HEK293 (cell line): ENCODE results near the gene ZSCAN16.

Experiments
- CTCF ChIA-PET: fragments of 350-600 bp; formaldehyde crosslinking; extraction: SDS; loops from one replicate; lab custom pipeline; 2021; ENCODE audit warnings: antibody characterized with exemption; lab: Yijun Ruan, JAX
- POLR2A ChIA-PET: fragments of 300-600 bp; formaldehyde crosslinking; extraction: SDS; loops from one replicate; lab custom pipeline; 2020; ENCODE audit warnings: antibody characterized with exemption, inconsistent platforms; lab: Yijun Ruan, JAX
- H3K27ac ChIP-seq: fragments of 200-500 bp; sonication (Bioruptor generic); 2 replicates; pipeline ENCODE4 v1.5.1; 2014; ENCODE audit warnings: low read depth, low read length, control low read depth, inconsistent platforms; ENCODE audit errors: extremely low read depth
- H3K36me3 ChIP-seq, 2 experiments: fragments of 200-500 bp in 1 of 2; sonication (Bioruptor generic) in 1 of 2; 1 replicate in 1 of 2; 2 replicates in 1 of 2; pipeline ENCODE4 v1.5.1; 2014 to 2017; ENCODE audit warnings: inconsistent platforms in 2 of 2, low read length in 2 of 2; ENCODE audit not compliant: control insufficient read depth in 2 of 2, insufficient read depth in 1 of 2
- H3K4me1 ChIP-seq: fragments of 200-500 bp; sonication (Bioruptor generic); 2 replicates; pipeline ENCODE4 v1.5.1; 2014; ENCODE audit warnings: mild to moderate bottlenecking, low read length, inconsistent platforms; ENCODE audit not compliant: control insufficient read depth, insufficient read depth
- H3K4me3 ChIP-seq: 2 replicates; pipeline ENCODE4 v1.5.1; 2011; ENCODE audit warnings: low read depth, mild to moderate bottlenecking, control low read depth, low read length, moderate library complexity
- H3K9me3 ChIP-seq: fragments of 200-500 bp; sonication (Bioruptor generic); 2 replicates; pipeline ENCODE4 v1.5.1; 2014; ENCODE audit warnings: low read depth, low read length, inconsistent platforms; ENCODE audit not compliant: control insufficient read depth, insufficient read depth
- ATF2 ChIP-seq: fragments of 450-650 bp; formaldehyde crosslinking; IDR thresholded peaks from 2 replicates; pipeline ENCODE4 v1.5.1; 2016; ENCODE audit warnings: missing biosample characterization, missing genetic modification characterization, low read depth
- GLI4 ChIP-seq: fragments of 450-650 bp; formaldehyde crosslinking; IDR thresholded peaks from 2 replicates; pipeline ENCODE4 v1.5.1; 2016; ENCODE audit warnings: missing biosample characterization, missing genetic modification characterization
- HOXA7 ChIP-seq: sonication (generic); formaldehyde crosslinking; IDR thresholded peaks from 2 replicates; pipeline ENCODE4 v1.8.1; 2022; ENCODE audit warnings: missing genetic modification reagents, borderline replicate concordance
- OSR2 ChIP-seq: fragments of 450-650 bp; formaldehyde crosslinking; IDR thresholded peaks from 2 replicates; pipeline ENCODE4 v1.5.1; 2016; ENCODE audit warnings: missing biosample characterization, missing genetic modification characterization
- PRDM1 ChIP-seq: fragments of 450-650 bp; formaldehyde crosslinking; IDR thresholded peaks from 2 replicates; pipeline ENCODE4; 2016; ENCODE audit warnings: missing biosample characterization, missing genetic modification characterization
- RBAK ChIP-seq: fragments of 450-650 bp; formaldehyde crosslinking; IDR thresholded peaks from 2 replicates; pipeline ENCODE4 v1.5.1; 2016; ENCODE audit warnings: missing biosample characterization, missing genetic modification characterization
- SALL2 ChIP-seq: fragments of 450-650 bp; formaldehyde crosslinking; IDR thresholded peaks from 2 replicates; pipeline ENCODE4 v1.5.0; 2017; ENCODE audit warnings: missing biosample characterization, mild to moderate bottlenecking, missing genetic modification characterization, borderline replicate concordance
- ZBTB1 ChIP-seq: fragments of 450-650 bp; formaldehyde crosslinking; IDR thresholded peaks from 2 replicates; pipeline ENCODE4 v1.5.1; 2016; ENCODE audit warnings: missing biosample characterization, missing genetic modification characterization
- ZFHX2 ChIP-seq: fragments of 450-650 bp; formaldehyde crosslinking; conservative IDR thresholded peaks from 2 replicates; pipeline ENCODE4 v1.5.1; 2016; ENCODE audit warnings: missing biosample characterization, missing genetic modification characterization
- ZNF112 ChIP-seq: fragments of 450-650 bp; formaldehyde crosslinking; IDR thresholded peaks from 2 replicates; pipeline ENCODE4 v1.5.0; 2017; ENCODE audit warnings: missing biosample characterization, missing genetic modification characterization
- ZNF133 ChIP-seq: fragments of 450-650 bp; formaldehyde crosslinking; IDR thresholded peaks from 2 replicates; pipeline ENCODE4 v1.5.1; 2016; ENCODE audit warnings: missing biosample characterization, missing genetic modification characterization
- ZNF19 ChIP-seq: fragments of 450-650 bp; formaldehyde crosslinking; IDR thresholded peaks from 2 replicates; pipeline ENCODE4; 2016; ENCODE audit warnings: missing biosample characterization, missing genetic modification characterization, low read depth
- ZNF221 ChIP-seq: fragments of 450-650 bp; formaldehyde crosslinking; IDR thresholded peaks from 2 replicates; pipeline ENCODE4 v1.5.1; 2017; ENCODE audit warnings: missing biosample characterization, missing genetic modification characterization, borderline replicate concordance
- ZNF23 ChIP-seq: fragments of 450-650 bp; formaldehyde crosslinking; IDR thresholded peaks from 2 replicates; pipeline ENCODE4 v1.5.1; 2016; ENCODE audit warnings: missing biosample characterization, missing genetic modification characterization, borderline replicate concordance
- ZNF24 ChIP-seq: fragments of 450-650 bp; formaldehyde crosslinking; IDR thresholded peaks from 2 replicates; pipeline ENCODE4 v1.5.1; 2016; ENCODE audit warnings: missing biosample characterization, missing genetic modification characterization
- ZNF266 ChIP-seq: fragments of 450-650 bp; formaldehyde crosslinking; IDR thresholded peaks from 2 replicates; pipeline ENCODE4 v1.5.1; 2016; ENCODE audit warnings: missing biosample characterization, missing genetic modification characterization, low read depth
- ZNF391 ChIP-seq: fragments of 450-650 bp; formaldehyde crosslinking; IDR thresholded peaks from 2 replicates; pipeline ENCODE4 v1.5.1; 2016; ENCODE audit warnings: low read depth, missing biosample characterization, missing genetic modification characterization, borderline replicate concordance
- ZNF473 ChIP-seq: fragments of 450-650 bp; formaldehyde crosslinking; IDR thresholded peaks from 2 replicates; pipeline ENCODE4 v1.5.1; 2017; ENCODE audit warnings: missing biosample characterization, missing genetic modification characterization
- ZNF501 ChIP-seq: fragments of 450-650 bp; formaldehyde crosslinking; IDR thresholded peaks from 2 replicates; pipeline ENCODE4 v1.5.1; 2016; ENCODE audit warnings: missing biosample characterization, missing genetic modification characterization
- ZNF558 ChIP-seq: fragments of 450-650 bp; formaldehyde crosslinking; IDR thresholded peaks from 2 replicates; pipeline ENCODE4 v1.5.1; 2016; ENCODE audit warnings: missing biosample characterization, missing genetic modification characterization
- ZNF639 ChIP-seq: fragments of 450-650 bp; formaldehyde crosslinking; IDR thresholded peaks from 2 replicates; pipeline ENCODE4 v1.5.1; 2016; ENCODE audit warnings: missing biosample characterization, missing genetic modification characterization
- ZSCAN30 ChIP-seq: fragments of 450-650 bp; IDR thresholded peaks from 2 replicates; pipeline ENCODE4 v1.5.1; 2018; ENCODE audit warnings: missing biosample characterization, mild to moderate bottlenecking, missing genetic modification characterization, moderate library complexity
- TF ChIP-seq, protein P1 (sequence below): fragments of 450-650 bp; formaldehyde crosslinking; IDR thresholded peaks from 2 replicates; pipeline ENCODE4 v1.5.1; 2017; ENCODE audit warnings: missing biosample characterization, missing genetic modification characterization
- TF ChIP-seq, protein P2 (sequence below): sonication (generic); formaldehyde crosslinking; IDR thresholded peaks from 2 replicates; pipeline ENCODE4 v1.8.1; 2022; ENCODE audit warnings: mild to moderate bottlenecking, moderate library complexity, missing genetic modification reagents
- TF ChIP-seq, protein P3 (sequence below): fragments of 450-650 bp; formaldehyde crosslinking; IDR thresholded peaks from 2 replicates; pipeline ENCODE4 v1.5.1; 2016; ENCODE audit warnings: missing biosample characterization, missing genetic modification characterization

The ZSCAN16 gene

GRCh38 chr6:28080631-28081485 lies 43.6 kb upstream of the ZSCAN16 start:
- H3K27ac ChIP-seq = peak overlapping the region; percentile 47; the same call in 1 of the 2 replicates
- H3K4me1 ChIP-seq = no peaks in the 10 kb centered on the region
- ChIA-PET CTCF (no interaction called here), POLR2A (interaction anchor here (0.6 to 1.0 kb wide), 4 partner anchors 12 to 243 kb away, joined by 3 to 7 read pairs (median 4); a partner anchor contains a TSS)
- H3K4me3 ChIP-seq = peak overlapping the region; percentile 93
- H3K9me3 ChIP-seq = no peaks in the 10 kb centered on the region
- H3K36me3 ChIP-seq = peaks cover 0 to 6% of the 10 kb centered on the region in 2 experiments; a peak in 1 of 3 replicates
- TF ChIP-seq ZNF266 (tag by site-specific recombination) (no peak), ZBTB1 (tag by site-specific recombination) (no peak), GLI4 (tag by site-specific recombination) (peak; percentile 50; the same call in 1 of the 2 replicates), ZNF24 (tag by site-specific recombination) (peak; percentile 87; the same call in 1 of the 2 replicates), ZNF391 (tag by site-specific recombination) (peak; percentile 69; the same call in 1 of the 2 replicates), ZNF558 (tag by site-specific recombination) (peak; percentile 70; the same call in 1 of the 2 replicates), ZNF639 (peak; percentile 93), ATF2 (tag by site-specific recombination) (peak; percentile 99), PRDM1 (tag by site-specific recombination) (no peak), ZNF221 (tag by site-specific recombination) (no peak), ZNF501 (tag by site-specific recombination) (peak; percentile 97), ZNF112 (tag by site-specific recombination) (no peak), ZNF133 (no peak), SALL2 (tag by site-specific recombination) (no peak), OSR2 (tag by site-specific recombination) (0 out of 2 replicates have a peak, but pooled peaks have one; percentile 13), ZNF473 (tag by site-specific recombination) (no peak), ZSCAN30 (tag by site-specific recombination) (peak; percentile 91), ZNF23 (no peak), ZNF19 (tag by site-specific recombination) (no peak), ZFHX2 (tag by site-specific recombination) (peak; percentile 36; the same call in 1 of the 2 replicates), RBAK (no peak), HOXA7 (CRISPR knock-in tag) (no peak)
- TF ChIP-seq, protein P1, sequence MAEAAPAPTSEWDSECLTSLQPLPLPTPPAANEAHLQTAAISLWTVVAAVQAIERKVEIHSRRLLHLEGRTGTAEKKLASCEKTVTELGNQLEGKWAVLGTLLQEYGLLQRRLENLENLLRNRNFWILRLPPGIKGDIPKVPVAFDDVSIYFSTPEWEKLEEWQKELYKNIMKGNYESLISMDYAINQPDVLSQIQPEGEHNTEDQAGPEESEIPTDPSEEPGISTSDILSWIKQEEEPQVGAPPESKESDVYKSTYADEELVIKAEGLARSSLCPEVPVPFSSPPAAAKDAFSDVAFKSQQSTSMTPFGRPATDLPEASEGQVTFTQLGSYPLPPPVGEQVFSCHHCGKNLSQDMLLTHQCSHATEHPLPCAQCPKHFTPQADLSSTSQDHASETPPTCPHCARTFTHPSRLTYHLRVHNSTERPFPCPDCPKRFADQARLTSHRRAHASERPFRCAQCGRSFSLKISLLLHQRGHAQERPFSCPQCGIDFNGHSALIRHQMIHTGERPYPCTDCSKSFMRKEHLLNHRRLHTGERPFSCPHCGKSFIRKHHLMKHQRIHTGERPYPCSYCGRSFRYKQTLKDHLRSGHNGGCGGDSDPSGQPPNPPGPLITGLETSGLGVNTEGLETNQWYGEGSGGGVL (tag by site-specific recombination) = no peak
- TF ChIP-seq, protein P2, sequence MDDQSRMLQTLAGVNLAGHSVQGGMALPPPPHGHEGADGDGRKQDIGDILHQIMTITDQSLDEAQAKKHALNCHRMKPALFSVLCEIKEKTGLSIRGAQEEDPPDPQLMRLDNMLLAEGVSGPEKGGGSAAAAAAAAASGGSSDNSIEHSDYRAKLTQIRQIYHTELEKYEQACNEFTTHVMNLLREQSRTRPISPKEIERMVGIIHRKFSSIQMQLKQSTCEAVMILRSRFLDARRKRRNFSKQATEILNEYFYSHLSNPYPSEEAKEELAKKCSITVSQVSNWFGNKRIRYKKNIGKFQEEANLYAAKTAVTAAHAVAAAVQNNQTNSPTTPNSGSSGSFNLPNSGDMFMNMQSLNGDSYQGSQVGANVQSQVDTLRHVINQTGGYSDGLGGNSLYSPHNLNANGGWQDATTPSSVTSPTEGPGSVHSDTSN (CRISPR knock-in tag) = peak; percentile 62; the same call in 1 of the 2 replicates
- TF ChIP-seq, protein P3, sequence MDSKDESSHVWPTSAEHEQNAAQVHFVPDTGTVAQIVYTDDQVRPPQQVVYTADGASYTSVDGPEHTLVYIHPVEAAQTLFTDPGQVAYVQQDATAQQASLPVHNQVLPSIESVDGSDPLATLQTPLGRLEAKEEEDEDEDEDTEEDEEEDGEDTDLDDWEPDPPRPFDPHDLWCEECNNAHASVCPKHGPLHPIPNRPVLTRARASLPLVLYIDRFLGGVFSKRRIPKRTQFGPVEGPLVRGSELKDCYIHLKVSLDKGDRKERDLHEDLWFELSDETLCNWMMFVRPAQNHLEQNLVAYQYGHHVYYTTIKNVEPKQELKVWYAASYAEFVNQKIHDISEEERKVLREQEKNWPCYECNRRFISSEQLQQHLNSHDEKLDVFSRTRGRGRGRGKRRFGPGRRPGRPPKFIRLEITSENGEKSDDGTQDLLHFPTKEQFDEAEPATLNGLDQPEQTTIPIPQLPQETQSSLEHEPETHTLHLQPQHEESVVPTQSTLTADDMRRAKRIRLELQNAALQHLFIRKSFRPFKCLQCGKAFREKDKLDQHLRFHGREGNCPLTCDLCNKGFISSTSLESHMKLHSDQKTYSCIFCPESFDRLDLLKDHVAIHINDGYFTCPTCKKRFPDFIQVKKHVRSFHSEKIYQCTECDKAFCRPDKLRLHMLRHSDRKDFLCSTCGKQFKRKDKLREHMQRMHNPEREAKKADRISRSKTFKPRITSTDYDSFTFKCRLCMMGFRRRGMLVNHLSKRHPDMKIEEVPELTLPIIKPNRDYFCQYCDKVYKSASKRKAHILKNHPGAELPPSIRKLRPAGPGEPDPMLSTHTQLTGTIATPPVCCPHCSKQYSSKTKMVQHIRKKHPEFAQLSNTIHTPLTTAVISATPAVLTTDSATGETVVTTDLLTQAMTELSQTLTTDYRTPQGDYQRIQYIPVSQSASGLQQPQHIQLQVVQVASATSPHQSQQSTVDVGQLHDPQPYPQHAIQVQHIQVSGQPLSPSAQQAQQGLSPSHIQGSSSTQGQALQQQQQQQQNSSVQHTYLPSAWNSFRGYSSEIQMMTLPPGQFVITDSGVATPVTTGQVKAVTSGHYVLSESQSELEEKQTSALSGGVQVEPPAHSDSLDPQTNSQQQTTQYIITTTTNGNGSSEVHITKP (tag by site-specific recombination) = peak; percentile 81
